Measurements from ENCODE around the gene SLC5A5.

SLC5A5 gene

GRCh38 chr19:17871878-17872250 is at the start of gene SLC5A5:
Gene SLC5A5 (plus strand): TSS chr19:17871945. CDS start chr19:17872320, 375 bp downstream.
- no peak for DNase-seq

- no peak for DNase-seq
These were observed 47.4 kb upstream of the SLC5A5 start for GRCh38 chr19:17824339-17824738.

GRCh38 chr19:17826508-17827056 is 45.2 kb upstream of the SLC5A5 start:
- DNase-seq: no peak

- DNase-seq: no peak
These were observed 41.7 kb upstream of the SLC5A5 start for GRCh38 chr19:17829855-17830566.

- no peak for DNase-seq
These were observed 41.0 kb upstream of the SLC5A5 start for GRCh38 chr19:17830567-17831418.

GRCh38 chr19:17831419-17831888 is 40.3 kb upstream of the SLC5A5 start:
- DNase-seq: no peak

- no peak for DNase-seq
These were observed 39.1 kb upstream of the SLC5A5 start for GRCh38 chr19:17832443-17833208.

- no peak for DNase-seq
These were observed 37.2 kb upstream of the SLC5A5 start for GRCh38 chr19:17834350-17835181.

- DNase-seq: no peak
These were observed 36.4 kb upstream of the SLC5A5 start for GRCh38 chr19:17835182-17836006.

- DNase-seq: no peak
These were observed 35.2 kb upstream of the SLC5A5 start for GRCh38 chr19:17836530-17836929.

GRCh38 chr19:17837972-17838371 is 33.8 kb upstream of the SLC5A5 start:
- no peak for DNase-seq

- DNase-seq: no peak
These were observed 31.7 kb upstream of the SLC5A5 start for GRCh38 chr19:17840019-17840418.

GRCh38 chr19:17841371-17841809 is 30.4 kb upstream of the SLC5A5 start:
- DNase-seq: no peak

GRCh38 chr19:17841810-17842662 is 29.7 kb upstream of the SLC5A5 start:
- no peak for DNase-seq

- DNase-seq: no peak
These were observed 29.0 kb upstream of the SLC5A5 start for GRCh38 chr19:17842663-17843291.

- DNase-seq: no peak
These were observed 28.4 kb upstream of the SLC5A5 start for GRCh38 chr19:17843292-17843827.

GRCh38 chr19:17843908-17844490 is 27.7 kb upstream of the SLC5A5 start:
- DNase-seq: no peak

- DNase-seq: no peak
These were observed 25.6 kb upstream of the SLC5A5 start for GRCh38 chr19:17846146-17846545.

Measured in GDM1 (cell line).